ENCODE data around the gene LRPAP1. TPM values are rescaled to one million over a fixed set of nuclear protein-coding genes. Genes with fewer than 3 reads are reported as not detected.

The LRPAP1 gene
- total RNA-seq, 1 experiment from 2014 or later, result 109 TPM

DNA sequence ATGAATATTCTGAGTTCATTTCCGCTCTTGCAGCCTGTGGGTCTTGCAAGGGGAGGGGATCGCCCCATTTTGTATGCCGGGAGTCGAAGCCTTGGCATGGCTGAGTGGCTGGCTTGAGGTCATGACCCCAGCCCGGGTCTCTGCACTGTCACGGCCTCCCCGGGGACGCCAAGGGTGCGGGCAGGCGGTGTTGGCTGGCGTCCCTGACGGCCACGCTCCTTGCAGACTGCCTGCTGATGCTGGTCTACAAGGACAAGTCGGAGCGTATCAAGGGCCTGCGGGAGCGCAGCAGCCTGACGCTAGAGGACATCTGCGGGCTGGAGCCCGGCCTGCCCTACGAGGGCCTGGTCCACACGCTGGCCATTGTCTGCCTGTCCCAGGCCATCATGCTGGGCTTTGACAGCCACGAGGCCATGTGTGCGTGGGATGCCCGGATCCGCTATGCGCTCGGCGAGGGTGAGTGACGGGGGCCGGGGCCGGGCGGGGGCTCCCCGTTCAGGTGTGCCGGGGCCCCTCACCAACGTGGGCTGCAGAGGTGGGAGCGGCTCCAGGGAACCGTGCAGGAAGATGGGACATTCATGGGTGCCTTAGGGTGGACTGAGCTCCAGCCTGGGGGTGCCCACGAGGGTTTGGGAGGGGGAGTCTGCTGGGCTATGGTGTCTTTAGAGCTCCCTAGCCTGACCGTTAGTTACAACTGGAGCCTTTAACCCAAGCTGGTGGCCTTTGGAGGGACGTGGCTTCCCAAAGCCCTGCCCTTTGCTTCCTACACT lies 58.9 kb downstream of the LRPAP1 start:
- no peak overlapping the region for H3K4me2 ChIP-seq (ENCODE audit: low read length)
- no peaks in the 10 kb centered on the region for H3K79me2 ChIP-seq (ENCODE audit: insufficient read depth, low read length)
- ChIA-PET CTCF (no interaction called here), POLR2A (no interaction called here), RAD21 (ENCODE audit: low non-redundant PET in 1 of 2, low total read pairs in 2 of 2, uncharacterized antibody in 2 of 2, unreplicated experiment in 2 of 2) (no interaction called here)
- H3K27ac ChIP-seq (ENCODE audit: low read depth, low read length), result no peak overlapping the region
- TF ChIP-seq CBX3 (IDR thresholded peaks at IDR 0.05; ENCODE audit: low read depth) (no peak), SIN3A (IDR thresholded peaks at IDR 0.05; ENCODE audit: low read depth) (no peak), SP1 (IDR thresholded peaks at IDR 0.05; ENCODE audit: low read depth) (no peak), EZH2phosphoT487 (IDR thresholded peaks at IDR 0.05; ENCODE audit: borderline replicate concordance) (no peak), RAD21 (IDR thresholded peaks at IDR 0.05; ENCODE audit: low read depth) (no peak), EGR1 (IDR thresholded peaks at IDR 0.05; ENCODE audit: low read depth) (no peak), EZH2 (IDR thresholded peaks at IDR 0.05) (no peak), ELF1 (IDR thresholded peaks at IDR 0.05; ENCODE audit: borderline replicate concordance, low read depth) (no peak), ZNF274 (IDR thresholded peaks at IDR 0.05; ENCODE audit: low read depth, low read length) (no peak), POLR2AphosphoS5 (IDR thresholded peaks at IDR 0.05; ENCODE audit: low read depth, low read length) (no peak), YY1 (IDR thresholded peaks at IDR 0.05; ENCODE audit: extremely low read depth, insufficient replicate concordance, low read depth, low read length) (no peak)
- TF ChIP-seq, protein P1, sequence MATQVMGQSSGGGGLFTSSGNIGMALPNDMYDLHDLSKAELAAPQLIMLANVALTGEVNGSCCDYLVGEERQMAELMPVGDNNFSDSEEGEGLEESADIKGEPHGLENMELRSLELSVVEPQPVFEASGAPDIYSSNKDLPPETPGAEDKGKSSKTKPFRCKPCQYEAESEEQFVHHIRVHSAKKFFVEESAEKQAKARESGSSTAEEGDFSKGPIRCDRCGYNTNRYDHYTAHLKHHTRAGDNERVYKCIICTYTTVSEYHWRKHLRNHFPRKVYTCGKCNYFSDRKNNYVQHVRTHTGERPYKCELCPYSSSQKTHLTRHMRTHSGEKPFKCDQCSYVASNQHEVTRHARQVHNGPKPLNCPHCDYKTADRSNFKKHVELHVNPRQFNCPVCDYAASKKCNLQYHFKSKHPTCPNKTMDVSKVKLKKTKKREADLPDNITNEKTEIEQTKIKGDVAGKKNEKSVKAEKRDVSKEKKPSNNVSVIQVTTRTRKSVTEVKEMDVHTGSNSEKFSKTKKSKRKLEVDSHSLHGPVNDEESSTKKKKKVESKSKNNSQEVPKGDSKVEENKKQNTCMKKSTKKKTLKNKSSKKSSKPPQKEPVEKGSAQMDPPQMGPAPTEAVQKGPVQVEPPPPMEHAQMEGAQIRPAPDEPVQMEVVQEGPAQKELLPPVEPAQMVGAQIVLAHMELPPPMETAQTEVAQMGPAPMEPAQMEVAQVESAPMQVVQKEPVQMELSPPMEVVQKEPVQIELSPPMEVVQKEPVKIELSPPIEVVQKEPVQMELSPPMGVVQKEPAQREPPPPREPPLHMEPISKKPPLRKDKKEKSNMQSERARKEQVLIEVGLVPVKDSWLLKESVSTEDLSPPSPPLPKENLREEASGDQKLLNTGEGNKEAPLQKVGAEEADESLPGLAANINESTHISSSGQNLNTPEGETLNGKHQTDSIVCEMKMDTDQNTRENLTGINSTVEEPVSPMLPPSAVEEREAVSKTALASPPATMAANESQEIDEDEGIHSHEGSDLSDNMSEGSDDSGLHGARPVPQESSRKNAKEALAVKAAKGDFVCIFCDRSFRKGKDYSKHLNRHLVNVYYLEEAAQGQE (IDR thresholded peaks at IDR 0.05; ENCODE audit: low read depth), result no peak
- TF ChIP-seq, protein P2, sequence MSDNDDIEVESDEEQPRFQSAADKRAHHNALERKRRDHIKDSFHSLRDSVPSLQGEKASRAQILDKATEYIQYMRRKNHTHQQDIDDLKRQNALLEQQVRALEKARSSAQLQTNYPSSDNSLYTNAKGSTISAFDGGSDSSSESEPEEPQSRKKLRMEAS (IDR thresholded peaks at IDR 0.05), result no peak
- BruUV-seq (replicated peaks), result no TSS peak
- no peak overlapping the region for H3K4me3 ChIP-seq (replicated peaks in 1 of 2; ENCODE audit: low read depth in 1 of 2, low read length in 2 of 2)
- ATAC-seq (no peak), DNase-seq (ENCODE audit: low read depth, low spot score) (no peak)
- H3K9ac ChIP-seq (ENCODE audit: low read length), result no peak overlapping the region
- intact Hi-C loops (cut with micrococcal nuclease), result no loop called here
- H3K27me3 ChIP-seq (ENCODE audit: insufficient read depth, low read length), result no peaks in the 10 kb centered on the region
- H3K9me3 ChIP-seq (ENCODE audit: control insufficient read depth in 1 of 2, insufficient read depth in 1 of 2, low read depth in 1 of 2, low read length in 2 of 2), result peaks cover 0 to 3% of the 10 kb centered on the region in 2 experiments; a peak in 1 of 4 replicates
- H3K36me3 ChIP-seq (ENCODE audit: control insufficient read depth in 1 of 2, insufficient read depth in 2 of 2, low read length in 2 of 2), result no peaks in the 10 kb centered on the region
- H2AFZ ChIP-seq (ENCODE audit: low read depth, low read length, poor library complexity, severe bottlenecking), result no peak overlapping the region
- H3K9me2 ChIP-seq (ENCODE audit: insufficient read depth), result no peaks in the 10 kb centered on the region
- H4K20me1 ChIP-seq (ENCODE audit: insufficient read depth), result no peaks in the 10 kb centered on the region
- H3K4me1 ChIP-seq (ENCODE audit: control insufficient read depth in 1 of 2, insufficient read depth in 2 of 2, low read length in 2 of 2), result no peaks in the 10 kb centered on the region

Measured in HCT116 (cell line).